PFSK-1 (cell line): ENCODE measurements around the gene GFOD2.

ENCODE experiments used
- POLR2AphosphoS5 ChIP-seq: IDR thresholded peaks from 2 replicates; pipeline ENCODE4 v1.6.1; 2012; ENCODE audit warnings: low read depth, mild to moderate bottlenecking, control low read depth, low read length, moderate library complexity
- TF ChIP-seq, protein P1 (sequence below), 2 experiments: IDR thresholded peaks; 2 replicates each; pipeline versions ENCODE4 v1.6.1 to v1.8.0; 2011 to 2012; ENCODE audit warnings: low read depth in 2 of 2, low read length in 2 of 2, control low read depth in 1 of 2, inconsistent platforms in 1 of 2, mild to moderate bottlenecking in 1 of 2, moderate library complexity in 1 of 2; ENCODE audit not compliant: insufficient read depth in 1 of 2

DNA sequence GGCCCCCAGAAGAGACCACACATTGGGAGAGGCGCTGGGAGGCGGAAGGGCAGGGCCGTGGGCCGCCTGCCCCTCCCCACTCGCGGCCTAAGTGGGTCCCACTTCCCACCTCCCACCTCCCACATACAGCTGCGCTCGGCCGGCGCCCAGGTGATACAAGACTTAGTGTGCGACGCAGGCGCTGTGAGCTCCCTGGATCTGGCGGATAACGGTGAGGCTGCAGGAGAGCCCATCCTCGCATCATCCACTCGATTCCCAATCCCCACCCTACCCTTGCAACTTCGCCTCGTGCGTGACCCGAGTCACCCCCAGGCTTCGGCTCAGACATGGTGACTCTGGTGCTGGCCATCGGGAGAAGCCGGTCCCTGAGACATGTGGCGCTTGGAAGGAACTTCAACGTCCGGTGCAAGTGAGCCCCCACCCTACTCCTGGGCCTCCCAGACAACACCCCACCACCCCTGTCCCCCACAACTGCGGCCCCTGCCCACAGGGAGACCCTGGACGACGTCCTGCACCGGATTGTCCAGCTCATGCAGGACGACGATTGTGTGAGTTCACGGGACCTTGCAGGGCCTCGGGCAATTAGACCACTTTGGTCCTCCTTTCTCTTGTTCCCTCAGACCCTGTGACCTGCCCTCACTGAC, 70.2 kb downstream of the GFOD2 start:
- TF ChIP-seq, protein P1, sequence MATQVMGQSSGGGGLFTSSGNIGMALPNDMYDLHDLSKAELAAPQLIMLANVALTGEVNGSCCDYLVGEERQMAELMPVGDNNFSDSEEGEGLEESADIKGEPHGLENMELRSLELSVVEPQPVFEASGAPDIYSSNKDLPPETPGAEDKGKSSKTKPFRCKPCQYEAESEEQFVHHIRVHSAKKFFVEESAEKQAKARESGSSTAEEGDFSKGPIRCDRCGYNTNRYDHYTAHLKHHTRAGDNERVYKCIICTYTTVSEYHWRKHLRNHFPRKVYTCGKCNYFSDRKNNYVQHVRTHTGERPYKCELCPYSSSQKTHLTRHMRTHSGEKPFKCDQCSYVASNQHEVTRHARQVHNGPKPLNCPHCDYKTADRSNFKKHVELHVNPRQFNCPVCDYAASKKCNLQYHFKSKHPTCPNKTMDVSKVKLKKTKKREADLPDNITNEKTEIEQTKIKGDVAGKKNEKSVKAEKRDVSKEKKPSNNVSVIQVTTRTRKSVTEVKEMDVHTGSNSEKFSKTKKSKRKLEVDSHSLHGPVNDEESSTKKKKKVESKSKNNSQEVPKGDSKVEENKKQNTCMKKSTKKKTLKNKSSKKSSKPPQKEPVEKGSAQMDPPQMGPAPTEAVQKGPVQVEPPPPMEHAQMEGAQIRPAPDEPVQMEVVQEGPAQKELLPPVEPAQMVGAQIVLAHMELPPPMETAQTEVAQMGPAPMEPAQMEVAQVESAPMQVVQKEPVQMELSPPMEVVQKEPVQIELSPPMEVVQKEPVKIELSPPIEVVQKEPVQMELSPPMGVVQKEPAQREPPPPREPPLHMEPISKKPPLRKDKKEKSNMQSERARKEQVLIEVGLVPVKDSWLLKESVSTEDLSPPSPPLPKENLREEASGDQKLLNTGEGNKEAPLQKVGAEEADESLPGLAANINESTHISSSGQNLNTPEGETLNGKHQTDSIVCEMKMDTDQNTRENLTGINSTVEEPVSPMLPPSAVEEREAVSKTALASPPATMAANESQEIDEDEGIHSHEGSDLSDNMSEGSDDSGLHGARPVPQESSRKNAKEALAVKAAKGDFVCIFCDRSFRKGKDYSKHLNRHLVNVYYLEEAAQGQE (IDR thresholded peaks at IDR 0.05; ENCODE audit: insufficient read depth in 1 of 2, low read depth in 2 of 2, low read length in 2 of 2) = no peak
- no peak for TF ChIP-seq POLR2AphosphoS5
